Measurements from ENCODE around the gene UGCG. TPM values are rescaled to one million over a fixed set of nuclear protein-coding genes. Genes with fewer than 3 reads are reported as not detected.

Gene UGCG
- total and polyA plus RNA-seq, 9 of the 15 experiments (the other 6 are each of a cell fraction or from before 2014, with no cell fraction given) = 20.0 to 40.3 (median 29.2) TPM

DNA sequence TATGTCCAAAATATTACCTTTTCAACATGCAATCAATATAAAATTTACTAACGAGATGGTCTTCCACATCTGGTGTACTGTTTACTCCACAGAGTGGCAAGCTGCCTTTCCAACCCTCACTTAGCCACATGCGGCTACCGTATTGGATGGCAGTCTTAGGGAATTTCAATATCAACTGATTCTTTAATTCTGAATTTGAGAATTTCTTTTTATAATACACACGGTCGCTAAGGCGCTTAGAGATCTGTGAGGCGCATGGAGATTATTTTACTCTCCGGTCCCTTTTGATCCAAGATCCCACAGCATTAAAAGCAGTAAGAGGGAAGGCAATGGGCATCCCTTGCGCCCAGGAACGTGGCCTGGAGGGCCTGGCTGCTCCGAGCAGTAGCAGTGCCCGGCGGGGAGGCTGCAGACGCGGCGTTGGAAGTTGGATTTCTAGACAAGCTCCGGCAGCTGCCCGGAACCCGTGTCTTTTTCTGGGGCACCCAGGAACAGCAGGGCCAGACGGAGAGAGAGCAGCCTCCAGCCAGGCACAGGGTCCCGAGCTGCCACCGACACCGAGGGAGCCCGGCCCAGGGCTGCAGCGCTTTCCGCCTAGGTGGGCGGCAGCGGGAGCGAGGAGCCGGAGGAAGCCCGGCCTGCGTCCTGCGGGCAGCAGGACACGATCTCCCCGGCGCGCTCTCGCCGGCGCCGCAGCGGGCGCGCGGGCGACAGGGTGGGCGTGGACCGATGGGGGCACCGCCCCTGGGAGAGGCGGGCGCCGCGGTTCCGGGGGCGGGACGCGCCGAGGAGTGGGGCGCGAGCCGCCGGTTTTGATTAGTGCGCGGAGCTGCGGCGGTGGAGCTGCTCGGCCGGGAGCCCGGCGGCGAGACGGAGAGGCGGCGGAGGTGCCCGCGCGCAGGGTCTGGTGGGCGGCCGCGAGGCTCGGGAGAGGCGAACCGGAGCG, at the start of gene UGCG (continued):
- TF ChIP-seq ZBED1 (IDR thresholded peaks at IDR 0.05) (peak; percentile 51; the same call in 1 of the 2 replicates), TAF1 (IDR thresholded peaks at IDR 0.05; ENCODE audit: control insufficient read depth, extremely low read depth, insufficient read depth, low read length, severe bottlenecking) (peak; percentile 83), TBL1XR1 (IDR thresholded peaks at IDR 0.05; ENCODE audit: low read length in 2 of 2) (0 out of 4 replicates have a peak, but pooled peaks of 1 of the 2 experiments have one; percentile 21), RBM15 (IDR thresholded peaks at IDR 0.05; ENCODE audit: insufficient read depth, low read length) (no peak), ZBTB1 (CRISPR knock-in tag; IDR thresholded peaks at IDR 0.05; ENCODE audit: borderline replicate concordance, low read depth) (peak; percentile 98; the same call in 1 of the 2 replicates), ZNF324 (CRISPR knock-in tag; IDR thresholded peaks at IDR 0.05) (no peak), MXI1 (IDR thresholded peaks at IDR 0.05; ENCODE audit: low read depth, low read length) (0 out of 2 replicates have a peak, but pooled peaks have one; percentile 13), GABPB2 (CRISPR knock-in tag; conservative IDR thresholded peaks at IDR 0.05) (no peak), RBM34 (IDR thresholded peaks at IDR 0.05; ENCODE audit: borderline replicate concordance, insufficient read depth, low read length) (no peak), GABPB1 (CRISPR knock-in tag; IDR thresholded peaks at IDR 0.05) (peak; percentile 57), JUN (IDR thresholded peaks at IDR 0.05; ENCODE audit: borderline replicate concordance, low read depth, low read length) (no peak), JUN (CRISPR knock-in tag; IDR thresholded peaks at IDR 0.05; ENCODE audit: borderline replicate concordance) (no peak), CAMTA2 (CRISPR knock-in tag; conservative IDR thresholded peaks at IDR 0.05) (no peak), TARDBP (IDR thresholded peaks at IDR 0.05) (peak; percentile 74; the same call in 1 of the 2 replicates), HDAC6 (IDR thresholded peaks at IDR 0.05; ENCODE audit: low read depth, low read length) (0 out of 2 replicates have a peak, but pooled peaks have one; percentile 76), ILF3 (IDR thresholded peaks at IDR 0.05; ENCODE audit: borderline replicate concordance) (no peak), ARNT (IDR thresholded peaks at IDR 0.05) (no peak), E2F3 (CRISPR knock-in tag; IDR thresholded peaks at IDR 0.05) (no peak), POLR2A (conservative IDR thresholded peaks at IDR 0.05) (peak; percentile 93), SP2 (IDR thresholded peaks at IDR 0.05; ENCODE audit: extremely low read depth, low read depth, low read length, poor library complexity, severe bottlenecking) (no peak), ZNF695 (CRISPR knock-in tag; IDR thresholded peaks at IDR 0.05) (no peak), MEF2D (tag; conservative IDR thresholded peaks at IDR 0.05; ENCODE audit: low read depth) (no peak), NFE2 (IDR thresholded peaks at IDR 0.05; ENCODE audit: low read depth) (no peak), KDM5B (IDR thresholded peaks at IDR 0.05; ENCODE audit: insufficient replicate concordance, low read depth, low read length) (peak; percentile 98), KHSRP (IDR thresholded peaks at IDR 0.05) (no peak), HSF4 (CRISPR knock-in tag; IDR thresholded peaks at IDR 0.05; ENCODE audit: borderline replicate concordance) (no peak)
- TF ChIP-seq, protein P1, sequence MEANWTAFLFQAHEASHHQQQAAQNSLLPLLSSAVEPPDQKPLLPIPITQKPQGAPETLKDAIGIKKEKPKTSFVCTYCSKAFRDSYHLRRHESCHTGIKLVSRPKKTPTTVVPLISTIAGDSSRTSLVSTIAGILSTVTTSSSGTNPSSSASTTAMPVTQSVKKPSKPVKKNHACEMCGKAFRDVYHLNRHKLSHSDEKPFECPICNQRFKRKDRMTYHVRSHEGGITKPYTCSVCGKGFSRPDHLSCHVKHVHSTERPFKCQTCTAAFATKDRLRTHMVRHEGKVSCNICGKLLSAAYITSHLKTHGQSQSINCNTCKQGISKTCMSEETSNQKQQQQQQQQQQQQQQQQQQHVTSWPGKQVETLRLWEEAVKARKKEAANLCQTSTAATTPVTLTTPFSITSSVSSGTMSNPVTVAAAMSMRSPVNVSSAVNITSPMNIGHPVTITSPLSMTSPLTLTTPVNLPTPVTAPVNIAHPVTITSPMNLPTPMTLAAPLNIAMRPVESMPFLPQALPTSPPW (CRISPR knock-in tag; IDR thresholded peaks at IDR 0.05) = no peak
- TF ChIP-seq, protein P2, sequence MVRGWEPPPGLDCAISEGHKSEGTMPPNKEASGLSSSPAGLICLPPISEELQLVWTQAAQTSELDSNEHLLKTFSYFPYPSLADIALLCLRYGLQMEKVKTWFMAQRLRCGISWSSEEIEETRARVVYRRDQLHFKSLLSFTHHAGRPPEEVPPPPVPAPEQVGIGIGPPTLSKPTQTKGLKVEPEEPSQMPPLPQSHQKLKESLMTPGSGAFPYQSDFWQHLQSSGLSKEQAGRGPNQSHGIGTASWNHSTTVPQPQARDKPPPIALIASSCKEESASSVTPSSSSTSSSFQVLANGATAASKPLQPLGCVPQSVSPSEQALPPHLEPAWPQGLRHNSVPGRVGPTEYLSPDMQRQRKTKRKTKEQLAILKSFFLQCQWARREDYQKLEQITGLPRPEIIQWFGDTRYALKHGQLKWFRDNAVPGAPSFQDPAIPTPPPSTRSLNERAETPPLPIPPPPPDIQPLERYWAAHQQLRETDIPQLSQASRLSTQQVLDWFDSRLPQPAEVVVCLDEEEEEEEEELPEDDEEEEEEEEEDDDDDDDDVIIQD (CRISPR knock-in tag; IDR thresholded peaks at IDR 0.05) = no peak
